Activated T-cell treated with anti-CD3 and anti-CD28 coated beads, Interleukin-2, amount 50 U/mL, for 1 hour (primary cell): ENCODE results near the gene NUDCD3.

Experiments used
- DNase-seq: peaks from one replicate; pipeline ENCODE4 v3.0.0-alpha.2; 2020

The NUDCD3 gene

DNA sequence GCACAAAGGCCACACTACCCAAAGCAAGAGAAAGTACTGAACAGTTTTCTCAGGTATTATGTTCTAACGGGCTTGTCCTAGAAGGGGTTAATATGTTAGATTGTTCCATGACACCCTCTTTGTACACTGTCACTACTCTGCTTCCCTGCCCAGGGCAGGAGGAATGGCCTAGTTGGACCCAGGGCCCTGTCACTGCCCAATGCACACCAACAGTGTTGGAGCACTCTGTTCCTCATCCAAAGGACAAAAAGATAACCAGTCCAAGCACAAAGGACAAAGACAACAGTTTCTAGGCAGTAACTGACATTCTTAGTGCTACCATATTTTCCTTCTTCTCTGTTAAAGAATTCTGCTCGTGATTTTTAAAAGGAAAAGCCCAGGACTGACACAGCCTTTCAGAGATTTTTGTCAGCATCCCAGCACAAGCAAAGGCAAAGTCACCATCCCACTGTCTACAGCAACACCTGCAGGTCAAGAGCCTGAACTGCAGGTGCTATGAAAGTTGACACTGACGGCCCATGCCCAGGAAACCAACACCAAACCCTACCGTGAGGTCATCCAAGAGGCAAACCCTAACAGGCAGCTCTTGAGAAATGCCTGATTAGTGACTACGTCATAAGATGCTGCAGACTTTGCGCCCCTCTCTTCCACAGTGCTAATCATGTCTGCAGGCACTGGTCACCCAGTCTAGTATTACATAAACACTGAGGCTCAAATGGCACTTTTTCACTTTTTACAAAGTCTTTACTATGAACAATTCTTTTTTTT lies 13.2 kb downstream of the NUDCD3 start:
- peak; percentile 68 for DNase-seq

DNA sequence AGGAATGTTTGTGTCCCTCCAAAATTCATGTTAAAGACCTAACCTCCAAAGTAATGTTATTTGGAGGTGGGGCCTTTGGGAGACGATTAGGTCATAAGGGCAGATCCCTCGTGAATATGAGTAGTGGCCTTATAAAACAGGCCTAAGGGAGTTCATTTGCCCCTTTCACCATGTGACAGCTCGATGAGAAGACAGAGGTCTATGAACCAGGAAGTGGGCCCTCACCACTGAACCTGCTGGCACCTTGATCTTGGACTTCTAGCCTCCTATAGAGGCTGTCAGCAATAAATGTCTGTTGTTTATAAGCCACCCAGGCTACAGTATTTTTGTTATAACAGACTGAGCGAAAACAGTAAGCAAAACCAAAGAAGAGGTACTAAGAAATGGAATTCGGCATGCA lies 14.1 kb downstream of the NUDCD3 start:
- DNase-seq, result no peak

GRCh38 chr7:44473295-44473694 lies 17.2 kb downstream of the NUDCD3 start:
- no peak for DNase-seq

- DNase-seq, result no peak
These were observed 17.6 kb downstream of the NUDCD3 start for GRCh38 chr7:44472843-44473242.

DNA sequence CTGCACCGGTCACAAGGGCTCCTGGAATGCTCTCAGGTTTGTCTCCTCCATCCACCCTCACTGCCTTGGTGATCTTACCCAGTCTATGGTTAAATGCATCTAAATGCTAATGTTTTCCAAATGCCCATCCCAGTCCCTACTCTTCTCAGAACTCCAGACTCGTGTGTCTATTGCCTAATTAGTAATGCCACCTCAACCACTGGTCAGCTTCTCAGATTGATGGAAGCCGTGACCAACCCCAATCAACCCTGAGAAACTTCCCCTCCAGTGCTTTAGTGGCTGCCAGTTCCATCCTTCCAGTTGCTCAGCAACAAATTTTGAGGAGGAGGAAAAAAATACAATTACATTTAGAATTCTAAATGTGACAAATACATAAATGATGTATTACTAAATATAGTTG lies 18.6 kb downstream of the NUDCD3 start:
- no peak for DNase-seq

GRCh38 chr7:44471436-44471835 lies 19.0 kb downstream of the NUDCD3 start:
- DNase-seq, result no peak

DNA sequence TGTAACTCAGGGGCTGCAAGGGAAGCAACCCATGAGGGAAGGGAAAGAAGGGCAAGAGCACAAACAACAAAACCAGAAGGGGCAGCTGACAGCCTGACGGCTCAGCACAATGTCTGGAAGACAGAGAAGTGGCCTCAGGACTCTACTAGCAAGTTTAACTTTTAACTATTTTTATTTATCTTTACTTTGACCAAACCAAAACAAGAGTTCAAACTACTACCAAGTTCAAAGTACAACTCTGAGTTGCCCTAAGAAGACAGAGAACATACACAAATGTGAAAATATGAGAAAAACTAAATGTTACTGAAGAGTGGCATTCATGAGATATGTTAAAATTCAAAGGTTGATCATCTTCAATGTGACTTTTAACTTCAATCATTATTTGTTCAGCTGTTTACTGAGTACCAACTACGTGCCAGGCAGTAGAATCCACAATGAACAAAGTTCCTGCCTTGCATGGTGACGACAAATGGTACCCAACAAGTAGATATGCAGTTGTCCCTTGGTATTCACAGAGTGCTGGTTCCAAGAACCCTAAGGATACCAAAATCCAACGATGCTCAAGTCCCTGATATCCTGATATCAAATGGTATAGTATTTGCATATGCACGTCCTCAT lies 19.7 kb downstream of the NUDCD3 start:
- no peak for DNase-seq

DNA sequence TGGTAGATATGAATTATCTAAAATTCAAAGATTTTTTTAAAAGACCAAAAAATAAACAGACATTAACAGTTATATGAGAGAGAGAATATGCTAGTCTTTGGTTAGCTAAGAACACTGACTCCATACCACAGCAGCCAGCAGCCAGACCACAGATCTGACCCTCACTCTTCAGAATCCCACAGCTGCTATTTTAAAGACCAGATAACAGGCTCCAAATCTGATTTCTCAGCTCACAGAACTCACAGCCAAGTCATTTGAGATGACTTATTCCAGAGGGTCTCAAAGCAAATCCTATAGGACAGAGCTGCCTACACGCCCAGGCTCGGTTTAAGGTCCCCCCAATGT lies 20.4 kb downstream of the NUDCD3 start:
- DNase-seq, result no peak

DNA sequence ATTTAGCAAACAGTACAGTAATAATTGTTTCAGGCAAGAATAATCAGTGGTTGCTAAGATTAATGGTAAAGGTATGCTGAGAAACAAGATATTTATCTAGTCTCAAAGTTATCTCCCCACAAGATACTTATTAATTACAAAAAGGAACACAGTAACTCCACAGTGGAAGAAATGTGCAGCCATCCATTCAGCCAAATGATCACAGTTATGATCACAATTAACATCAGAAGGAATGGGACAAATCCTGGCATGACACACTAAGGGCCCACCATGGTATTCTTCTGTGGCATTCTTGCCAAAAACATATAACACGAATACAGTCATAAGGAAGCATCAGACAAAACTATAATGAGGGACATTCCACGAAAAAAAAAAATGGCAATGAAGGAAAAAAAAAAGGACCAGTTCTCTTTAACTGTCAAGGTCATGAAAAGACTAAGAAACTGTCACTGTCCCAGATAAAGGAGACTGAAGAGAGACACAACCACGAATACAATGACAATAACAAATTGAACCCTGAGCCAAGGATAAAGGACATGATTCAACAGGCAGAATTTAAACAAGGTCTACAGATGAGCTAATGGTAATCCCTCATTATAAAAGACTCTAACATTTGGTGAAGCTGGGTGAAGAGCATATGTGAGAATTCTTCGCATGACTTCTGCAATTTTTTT lies 20.9 kb downstream of the NUDCD3 start:
- DNase-seq, result no peak

DNA sequence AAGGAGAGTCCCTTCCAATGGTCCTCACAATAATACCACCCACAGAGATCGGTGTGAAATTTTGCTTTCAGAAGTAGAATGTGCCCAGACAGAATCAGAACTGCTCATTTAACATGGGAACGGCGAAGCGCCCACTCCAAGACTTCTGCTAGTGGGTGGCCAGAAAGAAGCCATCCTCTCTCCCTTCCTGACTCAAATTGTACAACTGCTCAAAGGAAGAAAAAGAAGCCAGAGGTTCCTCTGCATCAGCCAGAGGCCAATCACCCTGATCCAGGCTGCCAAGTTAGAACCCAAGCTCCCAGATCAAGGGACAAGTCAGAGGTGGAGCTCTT lies 23.3 kb downstream of the NUDCD3 start:
- no peak for DNase-seq

- no peak for DNase-seq
These were observed 23.9 kb downstream of the NUDCD3 start for GRCh38 chr7:44466300-44467216.

GRCh38 chr7:44465490-44465889 lies 25.0 kb downstream of the NUDCD3 start:
- no peak for DNase-seq

DNA sequence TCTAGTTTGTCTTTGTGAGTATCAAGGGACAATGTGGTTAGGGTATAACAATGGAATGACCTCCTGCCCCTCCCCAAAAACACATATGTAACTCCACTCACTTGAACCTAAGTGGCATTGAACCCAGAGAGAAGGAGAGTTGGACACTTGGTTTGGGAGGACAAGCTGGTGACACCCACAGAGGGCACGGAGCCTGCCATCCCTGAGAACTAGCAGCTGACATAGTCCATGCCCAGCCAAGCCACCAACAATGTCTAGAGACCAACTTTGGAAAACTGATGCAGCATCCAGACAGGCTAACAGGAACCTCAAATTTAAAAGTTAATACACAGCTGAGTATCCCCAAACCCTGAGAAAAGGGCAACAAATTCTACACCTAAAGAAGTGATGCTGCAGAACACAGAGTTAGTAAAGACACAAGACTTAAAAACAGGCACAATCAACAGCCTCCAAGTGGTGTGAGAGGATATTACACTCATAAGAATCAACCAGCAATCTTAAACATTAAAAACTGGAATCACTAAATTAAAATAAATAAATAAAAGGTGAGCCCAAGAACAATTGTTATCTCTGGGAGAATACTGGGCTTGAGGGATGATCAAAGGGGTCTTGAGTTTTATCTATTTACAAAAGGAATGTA lies 27.2 kb downstream of the NUDCD3 start:
- no peak for DNase-seq

DNA sequence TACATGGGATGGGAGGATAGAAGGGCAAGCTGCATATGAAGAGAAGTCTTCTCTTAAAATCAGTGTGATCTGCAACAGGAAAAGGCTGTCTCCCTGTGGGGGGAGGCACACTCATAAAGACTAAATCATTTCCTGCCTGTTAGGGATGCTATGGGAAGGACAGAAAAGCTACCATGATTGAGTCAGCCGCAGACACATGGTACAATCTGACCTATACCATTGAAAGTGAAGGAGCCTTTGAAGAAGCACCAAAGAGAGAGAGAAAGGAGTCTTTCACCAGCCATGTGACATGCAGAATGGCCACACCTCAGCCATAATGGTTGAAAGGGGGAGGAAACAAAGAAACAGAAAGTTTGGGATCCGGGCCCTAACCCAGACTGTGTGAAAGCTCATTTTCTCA lies 29.1 kb downstream of the NUDCD3 start:
- DNase-seq, result no peak

DNA sequence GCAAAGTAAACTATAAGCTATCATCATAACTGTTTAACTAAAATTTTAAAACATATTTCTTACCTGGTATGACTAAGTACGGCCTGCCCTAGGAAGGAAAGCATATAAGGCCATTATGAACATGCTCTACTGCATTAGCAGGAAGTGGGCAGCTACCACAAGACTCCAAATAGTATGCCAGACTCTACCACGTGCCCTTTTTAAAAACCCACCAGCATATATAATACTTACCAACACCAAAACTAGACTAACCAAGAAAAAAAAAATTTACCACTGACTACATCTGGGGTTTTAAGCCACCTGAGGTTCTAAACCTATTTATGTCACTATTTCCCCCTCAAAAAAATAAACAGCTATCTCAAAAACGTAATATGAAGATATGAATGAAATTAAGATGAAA lies 30.1 kb downstream of the NUDCD3 start:
- no peak for DNase-seq

DNA sequence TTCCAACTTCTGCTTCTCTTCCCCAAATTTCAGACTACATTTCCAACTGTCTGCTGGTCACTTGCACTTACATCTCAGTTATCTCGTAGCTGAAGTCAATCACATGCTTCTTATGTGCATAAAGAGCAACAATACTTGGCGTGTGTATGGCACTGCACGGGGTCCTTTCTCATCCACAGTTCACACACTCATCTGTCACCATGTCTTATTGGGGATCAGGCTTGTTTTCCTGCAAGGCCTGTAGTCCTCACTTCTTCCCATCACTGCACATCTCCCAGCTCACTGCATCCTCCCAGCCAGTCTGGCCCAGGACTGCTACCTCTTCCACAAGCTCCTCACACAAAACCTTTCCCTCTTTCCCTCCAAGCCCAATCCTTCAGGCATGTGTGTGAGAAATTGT lies 35.3 kb downstream of the NUDCD3 start:
- DNase-seq, result no peak

- DNase-seq, result no peak
These were observed 36.1 kb downstream of the NUDCD3 start for GRCh38 chr7:44454348-44454747.

- no peak for DNase-seq
These were observed 39.3 kb downstream of the NUDCD3 start for GRCh38 chr7:44451123-44451522.

- DNase-seq, result no peak
These were observed 40.9 kb downstream of the NUDCD3 start for GRCh38 chr7:44449584-44449928.

- DNase-seq, result no peak
These were observed 41.4 kb downstream of the NUDCD3 start for GRCh38 chr7:44448922-44449583.

- DNase-seq, result no peak
These were observed 42.5 kb downstream of the NUDCD3 start for GRCh38 chr7:44447874-44448425.
